ENCODE results near the gene FSTL4. TPM values are rescaled to one million over a fixed set of nuclear protein-coding genes. Genes with fewer than 3 reads are reported as not detected.

FSTL4 gene
- total RNA-seq, 1 donor from 2014 or later: 0.07 TPM

DNA sequence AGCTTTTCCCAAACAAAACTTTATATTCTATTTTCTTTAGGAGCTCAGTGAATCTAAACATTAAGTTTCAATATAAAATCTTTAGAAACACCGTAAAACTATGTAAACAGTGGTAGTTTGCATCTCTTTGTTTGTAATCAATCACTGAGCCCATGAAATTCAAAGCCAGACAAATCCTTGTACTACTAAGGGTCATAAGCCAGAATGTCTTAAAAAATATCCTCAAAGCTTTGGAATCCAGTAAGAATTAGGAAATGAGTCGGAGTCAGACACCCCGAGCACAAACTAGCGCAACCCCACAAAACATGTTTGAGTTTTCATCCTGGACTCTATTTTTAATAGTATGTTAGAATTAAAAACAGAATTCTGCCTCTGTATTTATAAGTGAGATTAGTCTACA is 406.7 kb downstream of the FSTL4 start:
- Mint-ChIP-seq H3K9me3 (ENCODE audit: low read depth) (no peaks in the 10 kb centered on the region), H3K27me3 (ENCODE audit: low read depth) (no peaks in the 10 kb centered on the region), H3K4me1 (ENCODE audit: low read depth) (peaks cover 34% of the 10 kb centered on the region), H3K36me3 (ENCODE audit: low read depth) (no peaks in the 10 kb centered on the region), H3K4me3 (ENCODE audit: unreplicated experiment) (no peak overlapping the region), H3K27ac (ENCODE audit: unreplicated experiment) (peak overlapping the region; percentile 84)
- no peak for DNase-seq (ENCODE audit: low spot score)
- no peak for TF ChIP-seq CTCF (IDR thresholded peaks at IDR 0.05)

DNA sequence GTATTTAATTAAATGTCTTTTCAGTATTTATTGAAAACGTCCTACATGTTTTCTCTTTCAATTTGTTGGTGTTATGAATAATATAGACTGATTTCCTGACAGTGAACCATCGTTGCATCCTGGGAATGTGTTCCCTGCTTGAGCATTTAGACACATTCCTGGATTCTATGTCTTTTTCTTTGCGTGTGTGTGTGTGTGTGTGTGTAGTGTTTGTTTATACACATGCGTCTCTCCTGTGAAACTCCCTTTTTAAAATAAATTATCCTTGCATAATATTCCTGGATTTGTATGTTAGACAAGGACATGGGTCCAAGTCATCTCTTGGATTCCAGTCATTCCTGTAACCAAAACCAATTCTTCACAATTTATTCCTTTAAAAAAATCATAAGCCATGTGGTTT is 407.1 kb downstream of the FSTL4 start:
- H3K4me3 Mint-ChIP-seq (ENCODE audit: unreplicated experiment): no peak overlapping the region
- peaks cover under 1% of the 10 kb centered on the region for H3K27me3 Mint-ChIP-seq (ENCODE audit: low read depth)
- H3K36me3 Mint-ChIP-seq (ENCODE audit: low read depth): no peaks in the 10 kb centered on the region
- no peak for DNase-seq (ENCODE audit: low spot score)
- H3K27ac Mint-ChIP-seq (ENCODE audit: unreplicated experiment): peak overlapping the region; percentile 84
- no peaks in the 10 kb centered on the region for H3K9me3 Mint-ChIP-seq (ENCODE audit: low read depth)
- TF ChIP-seq CTCF (IDR thresholded peaks at IDR 0.05): no peak
- H3K4me1 Mint-ChIP-seq (ENCODE audit: low read depth): peaks cover 34% of the 10 kb centered on the region

GRCh38 chr5:133203317-133204305 is 408.7 kb downstream of the FSTL4 start:
- Mint-ChIP-seq H3K36me3 (ENCODE audit: low read depth) (no peaks in the 10 kb centered on the region), H3K9me3 (ENCODE audit: low read depth) (no peaks in the 10 kb centered on the region), H3K4me1 (ENCODE audit: low read depth) (peaks cover 34% of the 10 kb centered on the region), H3K27me3 (ENCODE audit: low read depth) (peaks cover 5% of the 10 kb centered on the region), H3K27ac (ENCODE audit: unreplicated experiment) (peak overlapping the region; percentile 66), H3K4me3 (ENCODE audit: unreplicated experiment) (no peak overlapping the region)
- TF ChIP-seq CTCF (IDR thresholded peaks at IDR 0.05): no peak
- no peak for DNase-seq (ENCODE audit: low spot score)

- H3K9me3 Mint-ChIP-seq (ENCODE audit: low read depth): no peaks in the 10 kb centered on the region
- H3K4me3 Mint-ChIP-seq (ENCODE audit: unreplicated experiment): no peak overlapping the region
- no peak for DNase-seq (ENCODE audit: low spot score)
- H3K4me1 Mint-ChIP-seq (ENCODE audit: low read depth): peaks cover 32% of the 10 kb centered on the region
- TF ChIP-seq CTCF (IDR thresholded peaks at IDR 0.05): no peak
- no peaks in the 10 kb centered on the region for H3K36me3 Mint-ChIP-seq (ENCODE audit: low read depth)
- no peak overlapping the region for H3K27ac Mint-ChIP-seq (ENCODE audit: unreplicated experiment)
- peaks cover 5% of the 10 kb centered on the region for H3K27me3 Mint-ChIP-seq (ENCODE audit: low read depth)
Measured at GRCh38 chr5:133202066-133202665, 410.2 kb downstream of the FSTL4 start.

DNA sequence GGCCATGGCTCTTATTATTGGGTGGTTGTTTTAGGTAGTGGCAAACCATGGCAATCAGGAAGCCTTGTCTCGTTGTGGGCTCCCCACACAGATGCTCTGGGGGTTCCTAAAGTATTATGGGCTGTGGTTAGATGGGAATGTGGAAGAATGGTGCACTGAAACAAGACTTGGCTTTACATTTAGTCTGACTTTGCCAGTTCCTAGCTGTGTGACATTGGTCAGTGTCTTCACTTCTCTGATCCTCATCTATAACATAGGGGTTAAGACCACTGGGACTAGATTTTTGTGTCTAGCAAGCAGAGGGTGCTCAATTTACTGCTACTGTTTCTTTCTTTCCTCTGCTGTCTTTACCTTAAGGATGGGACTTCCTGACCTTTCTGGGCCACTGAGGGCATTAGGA is 411.0 kb downstream of the FSTL4 start:
- DNase-seq (ENCODE audit: low spot score): no peak
- no peak overlapping the region for H3K27ac Mint-ChIP-seq (ENCODE audit: unreplicated experiment)
- H3K4me1 Mint-ChIP-seq (ENCODE audit: low read depth): peaks cover 30% of the 10 kb centered on the region
- H3K9me3 Mint-ChIP-seq (ENCODE audit: low read depth): no peaks in the 10 kb centered on the region
- peaks cover 5% of the 10 kb centered on the region for H3K27me3 Mint-ChIP-seq (ENCODE audit: low read depth)
- no peak overlapping the region for H3K4me3 Mint-ChIP-seq (ENCODE audit: unreplicated experiment)
- H3K36me3 Mint-ChIP-seq (ENCODE audit: low read depth): no peaks in the 10 kb centered on the region
- TF ChIP-seq CTCF (IDR thresholded peaks at IDR 0.05): no peak
